Measurements from ENCODE around the gene PPM1L.

PPM1L gene

DNA sequence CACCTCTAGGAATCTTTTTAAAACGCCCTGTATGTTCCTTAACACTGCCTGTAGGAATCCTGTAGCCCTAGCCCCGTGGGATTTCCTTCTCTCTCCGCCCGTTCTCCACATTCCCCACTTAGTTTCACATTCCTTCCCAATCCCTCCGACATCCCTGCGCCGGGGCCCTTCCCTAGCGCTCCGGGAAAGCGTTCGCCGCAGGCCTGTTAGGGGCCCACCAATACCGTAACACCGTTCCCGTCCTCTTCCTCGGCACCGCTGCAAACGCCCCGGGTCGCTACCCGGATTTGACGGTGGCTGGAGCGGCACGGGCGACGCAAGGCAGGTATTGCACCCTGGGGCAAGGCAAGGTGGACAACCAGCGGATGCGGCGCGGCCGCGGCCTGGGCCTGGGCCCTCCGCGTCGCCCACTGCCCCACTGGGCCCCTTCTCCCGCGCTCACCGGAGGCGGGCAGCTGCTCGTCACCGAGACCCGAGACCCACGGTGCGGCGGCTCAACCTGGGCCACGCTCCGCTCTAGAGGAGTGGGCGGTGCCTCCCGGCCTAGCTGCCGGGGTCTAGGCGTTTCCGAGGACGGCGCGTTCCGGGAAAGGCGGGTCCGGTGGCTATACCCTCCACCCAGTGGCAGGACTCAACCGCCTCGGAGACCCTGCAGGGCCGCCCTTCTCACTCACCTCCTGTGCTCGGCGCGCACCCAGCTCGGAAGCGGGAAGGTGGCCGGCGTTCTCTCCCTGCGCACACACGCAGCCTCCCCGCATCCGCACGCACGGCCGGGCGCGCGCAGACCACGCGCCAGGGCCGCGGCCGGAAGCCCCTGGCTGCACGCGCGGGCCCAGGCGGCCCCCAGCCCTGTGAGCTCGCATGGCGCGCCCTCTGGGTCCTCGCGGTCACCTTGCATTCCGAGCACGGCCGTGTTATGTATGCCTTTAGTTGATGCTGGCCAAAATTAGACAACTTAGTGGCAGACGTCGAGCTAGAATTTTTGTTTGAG, 348.8 kb downstream of the PPM1L start, which contains the start of gene B3GALNT1:
B3GALNT1 (minus strand) TSS at position 789 of the 991 bp plus-strand sequence. CDS start 18,595 bp downstream, outside the sequence.
- peak in 1 of 2 donors; percentile 13 for DNase-seq

DNA sequence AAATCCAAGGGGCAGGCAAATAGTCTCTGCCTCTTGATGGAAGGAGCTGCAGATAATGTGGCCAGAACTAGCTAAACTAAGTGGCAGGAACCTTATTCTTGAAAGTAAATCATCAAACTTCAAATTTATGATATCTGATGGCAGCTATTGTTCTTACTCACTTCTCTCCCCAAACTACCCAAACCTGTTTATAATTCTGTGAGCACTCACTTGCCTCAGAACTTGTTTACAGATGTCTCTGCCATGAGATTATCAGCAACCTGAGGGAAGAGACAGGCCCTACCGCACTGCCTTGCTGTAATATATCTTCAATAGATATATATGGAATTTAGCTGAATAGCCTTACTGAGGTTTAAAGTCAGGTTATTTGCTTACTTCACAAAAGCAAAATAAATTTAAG, 351.3 kb downstream of the PPM1L start:
- DNase-seq: no peak

DNA sequence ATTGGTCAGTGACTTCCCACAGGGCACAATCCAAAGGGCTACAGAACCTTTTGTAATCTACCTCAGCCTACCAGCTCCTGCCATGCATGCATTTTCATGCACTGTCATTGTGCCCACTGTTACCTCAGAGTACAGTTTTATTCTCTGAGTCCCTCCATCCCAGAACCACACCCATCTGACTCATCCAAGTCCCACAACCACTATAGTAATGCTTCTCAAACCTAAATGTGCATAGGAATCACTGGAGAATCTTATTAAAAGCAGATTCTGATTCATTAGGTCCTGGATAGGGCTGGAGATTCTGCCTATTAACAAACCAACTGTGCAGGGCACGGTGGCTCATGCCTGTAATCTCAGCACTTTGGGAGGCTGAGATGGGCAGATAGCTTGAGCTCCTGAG, 352.8 kb downstream of the PPM1L start:
- DNase-seq: no peak

DNA sequence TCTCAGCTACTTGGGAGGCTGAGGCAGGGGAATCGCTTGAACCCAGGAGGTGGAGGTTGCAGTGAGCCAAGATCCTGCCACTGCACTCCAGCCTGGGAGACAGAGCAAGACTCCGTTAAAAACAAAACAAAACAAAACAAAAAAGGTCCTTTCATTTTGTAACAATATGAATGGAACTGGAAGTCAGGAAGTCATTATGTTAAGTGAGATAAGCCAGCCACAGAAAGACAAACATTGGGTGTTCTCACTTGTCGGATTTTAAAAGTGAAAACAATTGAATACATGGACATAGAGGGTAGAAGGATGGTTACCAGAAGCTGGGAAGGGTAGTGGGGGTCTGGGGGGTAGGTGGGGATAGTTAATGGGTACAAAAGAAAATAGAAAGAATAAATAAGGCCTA, 361.6 kb downstream of the PPM1L start:
- no peak for DNase-seq

DNA sequence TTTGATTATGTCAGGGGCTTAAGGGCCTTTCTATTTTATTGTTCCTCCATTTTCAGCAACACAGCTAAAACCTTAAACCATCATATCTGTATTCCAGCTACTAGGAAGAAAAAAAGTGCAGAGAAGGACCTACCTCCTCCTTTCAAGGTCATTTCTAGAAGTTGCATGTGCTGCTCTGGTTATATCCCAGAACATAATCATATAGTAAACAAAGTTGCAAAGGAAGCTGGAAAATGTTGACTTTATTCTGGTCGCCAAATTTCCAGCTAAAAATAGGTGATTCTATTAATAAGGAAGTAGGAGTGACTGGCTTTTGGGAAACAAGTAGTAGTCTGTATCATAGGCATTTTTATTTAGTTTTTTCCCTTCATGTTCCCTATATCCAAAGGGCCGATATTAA, 370.5 kb downstream of the PPM1L start:
- DNase-seq: no peak

Measured in stimulated activated CD4-positive, alpha-beta T cell treated with anti-CD3 and anti-CD28 coated beads, Interleukin-2, amount 100 ng/mL, for 48 hours (primary cell).